NB4 (cell line): ENCODE data around the gene ACCSL.

Experiments
- TF ChIP-seq, protein P1 (sequence below): IDR thresholded peaks from one replicate; pipeline ENCODE4 v1.5.1; 2012; ENCODE audit warnings: low read depth, low read length
- TF ChIP-seq, protein P2 (sequence below): IDR thresholded peaks from 2 replicates; pipeline ENCODE4 v1.6.1; 2011; ENCODE audit warnings: low read depth, low read length

DNA sequence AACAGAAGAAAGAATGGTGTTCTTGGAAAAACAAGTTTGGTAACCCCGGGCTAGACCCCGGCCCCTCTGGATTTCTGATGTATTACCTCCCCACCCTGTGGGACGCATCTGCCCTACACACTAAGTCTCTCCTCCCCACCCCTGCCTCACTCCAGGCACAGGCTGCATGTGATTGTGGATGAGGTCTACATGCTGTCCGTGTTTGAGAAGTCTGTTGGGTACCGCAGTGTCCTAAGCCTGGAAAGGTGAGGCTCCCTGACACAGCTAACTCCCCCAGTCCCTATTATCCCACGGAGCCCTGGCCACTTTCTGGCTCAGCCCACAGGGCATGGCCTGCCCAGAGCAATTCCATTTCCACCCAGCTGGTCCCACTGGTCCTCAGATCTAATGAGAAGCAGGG lies 31.6 kb downstream of the ACCSL start:
- TF ChIP-seq, protein P1, sequence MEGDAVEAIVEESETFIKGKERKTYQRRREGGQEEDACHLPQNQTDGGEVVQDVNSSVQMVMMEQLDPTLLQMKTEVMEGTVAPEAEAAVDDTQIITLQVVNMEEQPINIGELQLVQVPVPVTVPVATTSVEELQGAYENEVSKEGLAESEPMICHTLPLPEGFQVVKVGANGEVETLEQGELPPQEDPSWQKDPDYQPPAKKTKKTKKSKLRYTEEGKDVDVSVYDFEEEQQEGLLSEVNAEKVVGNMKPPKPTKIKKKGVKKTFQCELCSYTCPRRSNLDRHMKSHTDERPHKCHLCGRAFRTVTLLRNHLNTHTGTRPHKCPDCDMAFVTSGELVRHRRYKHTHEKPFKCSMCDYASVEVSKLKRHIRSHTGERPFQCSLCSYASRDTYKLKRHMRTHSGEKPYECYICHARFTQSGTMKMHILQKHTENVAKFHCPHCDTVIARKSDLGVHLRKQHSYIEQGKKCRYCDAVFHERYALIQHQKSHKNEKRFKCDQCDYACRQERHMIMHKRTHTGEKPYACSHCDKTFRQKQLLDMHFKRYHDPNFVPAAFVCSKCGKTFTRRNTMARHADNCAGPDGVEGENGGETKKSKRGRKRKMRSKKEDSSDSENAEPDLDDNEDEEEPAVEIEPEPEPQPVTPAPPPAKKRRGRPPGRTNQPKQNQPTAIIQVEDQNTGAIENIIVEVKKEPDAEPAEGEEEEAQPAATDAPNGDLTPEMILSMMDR = no peak
- TF ChIP-seq, protein P2, sequence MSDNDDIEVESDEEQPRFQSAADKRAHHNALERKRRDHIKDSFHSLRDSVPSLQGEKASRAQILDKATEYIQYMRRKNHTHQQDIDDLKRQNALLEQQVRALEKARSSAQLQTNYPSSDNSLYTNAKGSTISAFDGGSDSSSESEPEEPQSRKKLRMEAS = no peak
